GM18498 (cell line): ENCODE measurements around the gene GPR143.
"Not testable (repeated sequence)": the region's sequence is repeated elsewhere in the genome, so short reads cannot be mapped to it uniquely, and the experiment has no call there.

ENCODE experiments used
- ATAC-seq: cut with Tn5 transposase; IDR thresholded peaks from one replicate; pipeline ENCODE4 v1.9.1; 2021; ENCODE audit warnings: mild to moderate bottlenecking, moderate library complexity; ENCODE audit not compliant: unreplicated experiment

Gene GPR143

GRCh38 chrX:9765737-9766097, at the start of gene GPR143:
TSS of gene GPR143 (minus strand) at chrX:9765847. CDS start at chrX:9765817, 30 bp downstream.
- ATAC-seq = no peak

GRCh38 chrX:9811086-9811485, 45.4 kb upstream of the GPR143 start:
- ATAC-seq = not testable (repeated sequence)

GRCh38 chrX:9809876-9810275, 44.2 kb upstream of the GPR143 start:
- not testable (repeated sequence) for ATAC-seq

- no peak for ATAC-seq
These were observed 41.9 kb upstream of the GPR143 start for GRCh38 chrX:9807355-9808182.

- no peak for ATAC-seq
These were observed 40.3 kb upstream of the GPR143 start for GRCh38 chrX:9805956-9806355.

GRCh38 chrX:9804444-9804843, 38.8 kb upstream of the GPR143 start:
- no peak for ATAC-seq

- no peak for ATAC-seq
These were observed 37.1 kb upstream of the GPR143 start for GRCh38 chrX:9802737-9803136.

- no peak for ATAC-seq
These were observed 32.0 kb upstream of the GPR143 start for GRCh38 chrX:9797384-9798360.

GRCh38 chrX:9794495-9794894, 28.8 kb upstream of the GPR143 start:
- no peak for ATAC-seq

- no peak for ATAC-seq
These were observed 25.2 kb upstream of the GPR143 start for GRCh38 chrX:9790866-9791265.

GRCh38 chrX:9789555-9789954, 23.9 kb upstream of the GPR143 start:
- no peak for ATAC-seq

GRCh38 chrX:9788911-9789310, 23.3 kb upstream of the GPR143 start:
- ATAC-seq = no peak

GRCh38 chrX:9786798-9787635, 21.4 kb upstream of the GPR143 start:
- no peak for ATAC-seq

GRCh38 chrX:9785944-9786797, 20.5 kb upstream of the GPR143 start, which contains the start of gene SHROOM2:
TSS of gene SHROOM2 (plus strand) at chrX:9786429. CDS start at chrX:9786546, 117 bp downstream.
- ATAC-seq = no peak

- ATAC-seq = no peak
These were observed 19.8 kb upstream of the GPR143 start for GRCh38 chrX:9785254-9785943.

- no peak for ATAC-seq
These were observed 18.7 kb upstream of the GPR143 start for GRCh38 chrX:9784332-9784731.

- no peak for ATAC-seq
These were observed 16.3 kb upstream of the GPR143 start for GRCh38 chrX:9781941-9782340.

- ATAC-seq = no peak
These were observed 10.3 kb upstream of the GPR143 start for GRCh38 chrX:9775930-9776329.

- ATAC-seq = no peak
These were observed 7.3 kb upstream of the GPR143 start for GRCh38 chrX:9772943-9773342.
